ENCODE results near the gene UNC119B.
"Not testable (repeated sequence)": the region's sequence is repeated elsewhere in the genome, so short reads cannot be mapped to it uniquely, and the experiment has no call there.

UNC119B gene

GRCh38 chr12:120710031-120710804 lies at the start of gene UNC119B:
TSS of gene UNC119B (plus strand) at chr12:120710458. CDS start at chr12:120710475, 17 bp downstream.
- peak; percentile 61 to 68 for DNase-seq (ENCODE audit: low read depth in 2 of 2)

- DNase-seq (ENCODE audit: low read depth in 2 of 2), result no peak
Measured at GRCh38 chr12:120661432-120661831, 48.8 kb upstream of the UNC119B start.

GRCh38 chr12:120662879-120663278 lies 47.4 kb upstream of the UNC119B start:
- no peak for DNase-seq (ENCODE audit: low read depth in 2 of 2)

- DNase-seq (ENCODE audit: low read depth in 2 of 2), result no peak
Measured at GRCh38 chr12:120663741-120664140, 46.5 kb upstream of the UNC119B start.

- no peak for DNase-seq (ENCODE audit: low read depth in 2 of 2)
Measured at GRCh38 chr12:120666571-120667390, 43.5 kb upstream of the UNC119B start.

GRCh38 chr12:120668091-120668867 lies 42.0 kb upstream of the UNC119B start:
- no peak for DNase-seq (ENCODE audit: low read depth in 2 of 2)

- DNase-seq (ENCODE audit: low read depth in 2 of 2), result no peak
Measured at GRCh38 chr12:120668868-120669840, 41.1 kb upstream of the UNC119B start.

- not testable (repeated sequence) for DNase-seq (ENCODE audit: low read depth in 2 of 2)
Measured at GRCh38 chr12:120670237-120670636, 40.0 kb upstream of the UNC119B start.

- DNase-seq (ENCODE audit: low read depth in 2 of 2), result no peak
Measured at GRCh38 chr12:120670667-120671066, 39.6 kb upstream of the UNC119B start.

GRCh38 chr12:120674097-120674636 lies 36.1 kb upstream of the UNC119B start:
- DNase-seq (ENCODE audit: low read depth in 2 of 2), result no peak

- DNase-seq (ENCODE audit: low read depth in 2 of 2), result no peak
Measured at GRCh38 chr12:120677765-120678473, 32.3 kb upstream of the UNC119B start.

- DNase-seq (ENCODE audit: low read depth in 2 of 2), result no peak
Measured at GRCh38 chr12:120678572-120678971, 31.7 kb upstream of the UNC119B start.

- no peak for DNase-seq (ENCODE audit: low read depth in 2 of 2)
Measured at GRCh38 chr12:120680165-120680738, 30.0 kb upstream of the UNC119B start.

GRCh38 chr12:120684523-120684932 lies 25.7 kb upstream of the UNC119B start:
- no peak for DNase-seq (ENCODE audit: low read depth in 2 of 2)

GRCh38 chr12:120685522-120685921 lies 24.7 kb upstream of the UNC119B start:
- no peak for DNase-seq (ENCODE audit: low read depth in 2 of 2)

GRCh38 chr12:120686151-120686689 lies 24.0 kb upstream of the UNC119B start:
- peak; percentile 94 to 95 for DNase-seq (ENCODE audit: low read depth in 2 of 2)

- peak; percentile 97 to 99 for DNase-seq (ENCODE audit: low read depth in 2 of 2)
Measured at GRCh38 chr12:120686690-120687577, 23.3 kb upstream of the UNC119B start, which contains the start of gene MLEC. TSS of gene MLEC (plus strand) at chr12:120687149. CDS start at chr12:120687297, 148 bp downstream.

Measured in activated CD4-positive, alpha-beta T cell treated with anti-CD3 and anti-CD28 coated beads for 24 hours (primary cell).